SK-N-SH (cell line): ENCODE results near the gene NCKAP5.

Experiments used
- CTCF ChIP-seq: fragments of 200-600 bp; sonication (generic); IDR thresholded peaks from 2 replicates; pipeline ENCODE4 v1.6.1; 2017; ENCODE audit warnings: antibody characterized with exemption, mild to moderate bottlenecking, moderate library complexity
- ELF1 ChIP-seq: IDR thresholded peaks from 2 replicates; pipeline ENCODE4 v1.4.0; 2012
- GABPA ChIP-seq: IDR thresholded peaks from 2 replicates; pipeline ENCODE4 v1.4.0; 2012; ENCODE audit warnings: low read depth, mild to moderate bottlenecking
- MXI1 ChIP-seq: IDR thresholded peaks from 2 replicates; pipeline ENCODE4 v1.6.1; 2012; ENCODE audit warnings: mild to moderate bottlenecking, low read depth, low read length, improper control_type of control experiment
- YY1 ChIP-seq: IDR thresholded peaks from 2 replicates; pipeline ENCODE4 v1.4.0; 2012; ENCODE audit warnings: low read depth, mild to moderate bottlenecking

GRCh38 chr2:132697556-132698205, 870.6 kb downstream of the NCKAP5 start:
- TF ChIP-seq YY1 (no peak), MXI1 (no peak), ELF1 (no peak), CTCF (no peak), GABPA (no peak)
